PC-9 (cell line): ENCODE measurements around the gene TMEM250. TPM values are rescaled to one million over a fixed set of nuclear protein-coding genes. Genes with fewer than 3 reads are reported as not detected.

Experiments
- BruUV-seq: library from RNA; stranded (reverse); fragments of 400-500 nt; replicated peaks from 2 replicates; lab custom pipeline; 2021; lab: Mats Ljungman, UMichigan
- CTCF ChIA-PET: fragments of 300-600 bp; sonication (Branson Sonifier 250); formaldehyde crosslinking; loops from one replicate; lab custom pipeline; 2022; ENCODE audit warnings: antibody characterized with exemption; lab: Charles Lee
- POLR2A ChIA-PET: fragments of 300-600 bp; sonication (Branson Sonifier 250); formaldehyde crosslinking; loops from one replicate; lab custom pipeline; 2022; ENCODE audit warnings: antibody characterized with exemption; ENCODE audit not compliant: unreplicated experiment; lab: Charles Lee
- DNase-seq, 2 experiments: peaks; one replicate each; pipeline versions ENCODE4 v3.0.0 to v3.0.0-alpha.2; 2015 to 2022; ENCODE audit warnings: mixed read lengths in 1 of 2
- H2AFZ ChIP-seq: fragments of 200-600 bp; sonication (generic); 2 replicates; pipeline ENCODE4 v1.8.1; 2017; ENCODE audit warnings: antibody characterized with exemption
- H3F3A ChIP-seq: fragments of 200-600 bp; sonication (generic); 2 replicates; pipeline ENCODE4 v1.8.1; 2017; ENCODE audit warnings: antibody characterized with exemption, mild to moderate bottlenecking, low read depth; ENCODE audit not compliant: insufficient read depth
- H3K27ac ChIP-seq: fragments of 200-600 bp; sonication (generic); 2 replicates; pipeline ENCODE4 v1.6.1; 2016; ENCODE audit warnings: mixed run types
- H3K27me3 ChIP-seq: fragments of 200-600 bp; sonication (generic); 2 replicates; pipeline ENCODE4 v1.6.1; 2016; ENCODE audit warnings: low read depth, mixed run types; ENCODE audit not compliant: insufficient read depth
- H3K36me3 ChIP-seq: fragments of 200-600 bp; sonication (generic); 2 replicates; pipeline ENCODE4 v1.6.1; 2016; ENCODE audit warnings: low read depth, mixed run types
- H3K4me1 ChIP-seq: fragments of 200-600 bp; sonication (generic); replicated peaks from 2 replicates; pipeline ENCODE4 v1.6.1; 2016; ENCODE audit warnings: mixed run types; ENCODE audit not compliant: insufficient read depth
- H3K4me2 ChIP-seq: fragments of 200-600 bp; sonication (generic); 2 replicates; pipeline ENCODE4 v1.6.1; 2017; ENCODE audit warnings: mixed run types
- H3K4me3 ChIP-seq: fragments of 200-600 bp; sonication (generic); 2 replicates; pipeline ENCODE4 v1.6.1; 2016; ENCODE audit warnings: mixed run types
- H3K79me2 ChIP-seq: fragments of 200-600 bp; sonication (generic); 2 replicates; pipeline ENCODE4 v1.6.1; 2017; ENCODE audit warnings: low read depth, mixed run types
- H3K9me2 ChIP-seq: fragments of 200-600 bp; sonication (generic); 2 replicates; pipeline ENCODE4 v1.8.1; 2017; ENCODE audit warnings: mild to moderate bottlenecking; ENCODE audit not compliant: insufficient read depth
- H3K9me3 ChIP-seq: fragments of 200-600 bp; sonication (generic); 2 replicates; pipeline ENCODE4 v1.8.1; 2016; ENCODE audit warnings: low read depth; ENCODE audit not compliant: insufficient read depth
- H4K20me1 ChIP-seq: fragments of 200-600 bp; sonication (generic); 2 replicates; pipeline ENCODE4 v1.8.1; 2017; ENCODE audit not compliant: insufficient read depth
- CTCF ChIP-seq: fragments of 200-600 bp; sonication (generic); conservative IDR thresholded peaks from 2 replicates; pipeline ENCODE4 v1.6.1; 2017; ENCODE audit warnings: mixed run types, antibody characterized with exemption, mild to moderate bottlenecking, moderate library complexity
- EZH2 ChIP-seq: fragments of 200-600 bp; sonication (generic); IDR thresholded peaks from 2 replicates; pipeline ENCODE4 v1.8.0; 2017; ENCODE audit warnings: antibody characterized with exemption, low read depth
- intact Hi-C: fragments of 100-400 bp; cut with micrococcal nuclease; formaldehyde crosslinking; loops from one replicate; pipeline ENCODE4 v1.10.0; 2022; ENCODE audit not compliant: unreplicated experiment
- total RNA-seq: library from RNA; stranded (reverse); gene quantifications from 2 replicates; pipeline ENCODE4 v1.2.3, GENCODE V29; 2021

TMEM250 gene
- total RNA-seq, 1 experiment from 2014 or later, result 73.8 TPM

GRCh38 chr9:136127313-136127712 lies 8.6 kb upstream of the TMEM250 start:
- intact Hi-C loops, result no loop called here
- H2AFZ ChIP-seq, result no peak overlapping the region
- H3K4me2 ChIP-seq, result no peak overlapping the region
- ChIA-PET CTCF (no interaction called here), POLR2A (no interaction called here)
- H3K27me3 ChIP-seq, result peaks cover 79% of the 10 kb centered on the region
- H4K20me1 ChIP-seq, result no peaks in the 10 kb centered on the region
- no peaks in the 10 kb centered on the region for H3K79me2 ChIP-seq
- no peak overlapping the region for H3K4me3 ChIP-seq
- no peak for TF ChIP-seq CTCF
- no peak for TF ChIP-seq EZH2
- H3K9me3 ChIP-seq, result no peaks in the 10 kb centered on the region
- BruUV-seq, result no TSS peak
- H3K9me2 ChIP-seq, result no peaks in the 10 kb centered on the region
- no peak for DNase-seq
- no peaks in the 10 kb centered on the region for H3F3A ChIP-seq
- no peaks in the 10 kb centered on the region for H3K4me1 ChIP-seq
- no peaks in the 10 kb centered on the region for H3K36me3 ChIP-seq
- H3K27ac ChIP-seq, result no peak overlapping the region

DNA sequence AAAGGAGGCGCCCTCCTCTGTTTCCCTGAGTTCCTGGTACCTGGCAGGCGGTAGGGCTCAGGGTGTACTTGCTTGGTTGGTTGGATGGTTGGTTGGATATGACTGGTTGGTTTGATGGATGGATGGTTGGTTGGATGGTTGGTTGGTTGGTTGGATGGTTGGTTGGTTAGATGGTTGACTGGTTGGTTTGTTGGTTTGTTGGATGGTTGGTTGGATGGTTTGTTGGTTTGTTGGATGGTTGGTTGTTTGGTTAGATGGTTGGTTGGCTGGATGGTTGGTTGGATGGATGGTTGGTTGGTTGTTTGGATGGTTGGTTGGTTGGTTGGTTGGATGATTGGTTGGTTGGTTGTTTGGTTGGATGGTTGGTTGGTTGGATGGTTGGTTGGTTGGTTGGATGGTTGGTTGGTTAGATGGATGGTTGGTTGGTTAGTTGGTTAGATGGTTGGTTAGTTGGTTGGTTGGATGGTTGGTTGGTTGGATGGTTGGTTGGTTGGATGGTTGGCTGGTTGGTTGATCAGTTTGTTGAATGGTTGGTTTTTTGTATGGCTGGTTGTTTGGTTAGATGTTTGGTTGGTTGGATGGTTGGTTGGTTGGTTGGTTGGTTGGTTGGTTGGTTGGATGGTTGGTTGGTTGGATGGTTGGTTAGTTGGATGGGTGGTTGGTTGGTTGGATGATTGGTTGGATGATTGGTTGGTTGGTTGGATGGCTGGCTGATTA lies 6.5 kb upstream of the TMEM250 start:
- BruUV-seq, result no TSS peak
- Histone ChIP-seq H3K4me3 (no peak overlapping the region), H3K36me3 (no peaks in the 10 kb centered on the region), H4K20me1 (no peaks in the 10 kb centered on the region), H3K79me2 (no peaks in the 10 kb centered on the region), H3F3A (no peaks in the 10 kb centered on the region; the same call in 1 of the 2 replicates), H3K27ac (no peak overlapping the region), H3K9me2 (no peaks in the 10 kb centered on the region), H3K9me3 (no peaks in the 10 kb centered on the region), H3K4me2 (no peak overlapping the region), H3K4me1 (no peaks in the 10 kb centered on the region), H2AFZ (no peak overlapping the region), H3K27me3 (peaks cover 58% of the 10 kb centered on the region)
- CTCF ChIA-PET, result no interaction called here
- intact Hi-C loops, result loop anchor here (5.0 kb wide), 3 partner anchors 38 to 523 kb away; no protein-coding TSS in a partner anchor
- no peak for DNase-seq
- TF ChIP-seq CTCF (no peak), EZH2 (no peak)
- POLR2A ChIA-PET, result no interaction called here

DNA sequence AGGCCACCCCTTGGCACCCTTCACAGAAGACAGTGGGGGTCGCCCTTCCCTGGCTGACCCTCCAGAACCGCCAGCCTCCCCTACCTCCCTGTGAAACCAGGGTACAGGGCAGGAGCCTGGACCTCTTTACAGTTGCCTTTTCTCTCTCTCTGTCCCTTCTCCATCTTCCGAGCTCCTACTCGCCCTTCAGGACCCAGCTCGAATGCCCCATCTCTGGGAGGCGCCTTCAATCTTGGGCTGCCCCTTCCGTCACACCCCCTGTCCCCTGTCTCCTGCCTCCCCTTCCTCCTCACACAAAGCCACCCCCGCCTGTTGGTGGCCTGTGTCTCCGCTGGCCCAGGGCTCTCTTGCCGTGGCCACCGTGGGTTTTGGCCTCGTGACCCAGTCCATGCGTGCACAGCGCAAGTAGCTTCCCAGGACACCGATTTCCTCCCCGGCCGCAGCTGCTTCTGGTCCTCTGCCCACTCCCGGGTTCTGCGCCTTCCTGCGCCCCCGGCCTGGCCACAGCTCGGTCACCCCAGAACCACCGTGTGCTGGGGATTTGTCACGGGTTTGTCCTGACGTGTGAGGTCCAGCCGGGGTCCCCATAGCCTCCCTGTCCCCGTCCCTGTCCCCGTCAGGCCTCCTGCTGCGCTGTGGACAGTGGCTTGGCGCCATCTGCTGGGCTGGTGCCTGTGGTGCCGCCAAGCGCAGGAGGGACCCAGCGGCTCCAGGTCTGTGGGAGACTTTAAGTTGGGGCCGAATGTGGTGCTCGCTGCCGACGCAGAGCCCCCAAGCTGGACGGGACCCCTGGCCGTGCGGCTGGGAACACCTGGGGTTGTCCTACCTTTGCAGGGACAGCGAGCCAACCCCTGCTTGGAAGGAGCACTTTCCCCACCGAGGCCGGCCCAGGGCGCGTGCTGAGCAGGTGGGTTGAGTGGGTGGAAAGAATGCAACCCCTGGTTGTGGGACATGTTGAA lies 4.0 kb upstream of the TMEM250 start:
- DNase-seq, result peak in 1 of 2 experiments; percentile 74

More for the DNA sequence above, 4.0 kb upstream of the TMEM250 start:
- intact Hi-C loops, result loop anchor here (5.0 kb wide), 3 partner anchors 35 to 520 kb away; no protein-coding TSS in a partner anchor
- CTCF ChIA-PET, result interaction anchor here (0.9 to 2.2 kb wide), 2 partner anchors 28 to 33 kb away, joined by 3 to 13 read pairs; partner anchors contain the start of gene NACC2
- no peaks in the 10 kb centered on the region for H3K9me2 ChIP-seq
- no peak overlapping the region for H3K27ac ChIP-seq
- H3K36me3 ChIP-seq, result no peaks in the 10 kb centered on the region
- H4K20me1 ChIP-seq, result no peaks in the 10 kb centered on the region
- POLR2A ChIA-PET, result interaction anchor here (0.6 kb wide), 1 partner anchor 84 kb away, joined by 8 read pairs; no protein-coding TSS in a partner anchor
- peaks cover 3% of the 10 kb centered on the region for H3K79me2 ChIP-seq
- H3K9me3 ChIP-seq, result no peaks in the 10 kb centered on the region
- BruUV-seq, result no TSS peak
- no peak overlapping the region for H2AFZ ChIP-seq
- 0 out of 2 replicates have a peak, but pooled peaks cover 4% of the 10 kb centered on the region for H3K4me1 ChIP-seq
- TF ChIP-seq EZH2 (no peak), CTCF (peak; percentile 93)
- peaks cover 33% of the 10 kb centered on the region for H3K27me3 ChIP-seq
- H3K4me2 ChIP-seq, result no peak overlapping the region
- peaks cover 5% of the 10 kb centered on the region; the same call in 1 of the 2 replicates for H3F3A ChIP-seq
- H3K4me3 ChIP-seq, result no peak overlapping the region
